Ramos (cell line): ENCODE results near the gene GLTPD2.

Source experiments
- in situ Hi-C: fragments of 300-500 bp; cut with MboI; formaldehyde crosslinking; loops from one replicate; pipeline ENCODE4 v1.14.3; 2022; ENCODE audit warnings: low sequenced_read_pairs; ENCODE audit not compliant: unreplicated experiment

Gene GLTPD2

GRCh38 chr17:4788807-4789700 is at the start of gene GLTPD2:
Gene GLTPD2, plus strand, starts transcription at chr17:4788964. Its CDS starts 48 bp downstream, at chr17:4789012.
- in situ Hi-C loops = no loop called here

GRCh38 chr17:4739122-4740024 is 49.4 kb upstream of the GLTPD2 start, which contains the start of the genes CXCL16 and ZMYND15:
Gene CXCL16, minus strand, starts transcription at chr17:4739928. Its CDS starts 589 bp downstream, at chr17:4739339.
Gene ZMYND15, plus strand, starts transcription at chr17:4739833. Its CDS starts 716 bp downstream, at chr17:4740549.
- in situ Hi-C loops = no loop called here

- in situ Hi-C loops = no loop called here
These were observed 48.8 kb upstream of the GLTPD2 start for GRCh38 chr17:4740025-4740351.

GRCh38 chr17:4740584-4740983 is 48.2 kb upstream of the GLTPD2 start:
- in situ Hi-C loops = no loop called here

GRCh38 chr17:4741544-4741943 is 47.2 kb upstream of the GLTPD2 start:
- in situ Hi-C loops = no loop called here

GRCh38 chr17:4742133-4742532 is 46.6 kb upstream of the GLTPD2 start:
- in situ Hi-C loops = no loop called here

- in situ Hi-C loops = no loop called here
These were observed 46.1 kb upstream of the GLTPD2 start for GRCh38 chr17:4742629-4743028.

- in situ Hi-C loops = no loop called here
These were observed 45.5 kb upstream of the GLTPD2 start for GRCh38 chr17:4743216-4743615.

GRCh38 chr17:4743898-4744297 is 44.9 kb upstream of the GLTPD2 start:
- in situ Hi-C loops = no loop called here

- in situ Hi-C loops = no loop called here
These were observed 43.5 kb upstream of the GLTPD2 start for GRCh38 chr17:4744999-4745969.

GRCh38 chr17:4747847-4748246 is 40.9 kb upstream of the GLTPD2 start:
- in situ Hi-C loops = no loop called here

- in situ Hi-C loops = no loop called here
These were observed 40.1 kb upstream of the GLTPD2 start for GRCh38 chr17:4748686-4749085.

GRCh38 chr17:4750606-4751005 is 38.2 kb upstream of the GLTPD2 start:
- in situ Hi-C loops = no loop called here

- in situ Hi-C loops = no loop called here
These were observed 36.8 kb upstream of the GLTPD2 start for GRCh38 chr17:4751932-4752331.

GRCh38 chr17:4753392-4753791 is 35.4 kb upstream of the GLTPD2 start:
- in situ Hi-C loops = no loop called here

GRCh38 chr17:4759776-4760236 is 29.0 kb upstream of the GLTPD2 start:
- in situ Hi-C loops = no loop called here

GRCh38 chr17:4764595-4764994 is 24.2 kb upstream of the GLTPD2 start:
- in situ Hi-C loops = no loop called here

GRCh38 chr17:4766201-4766600 is 22.6 kb upstream of the GLTPD2 start:
- in situ Hi-C loops = no loop called here

- in situ Hi-C loops = no loop called here
These were observed 22.0 kb upstream of the GLTPD2 start for GRCh38 chr17:4766723-4767122.

- in situ Hi-C loops = no loop called here
These were observed 20.5 kb upstream of the GLTPD2 start for GRCh38 chr17:4768298-4768697.
